ENCODE data around the gene IFITM2.
"Not testable (repeated sequence)": the region's sequence is repeated elsewhere in the genome, so short reads cannot be mapped to it uniquely, and the experiment has no call there.

DNA sequence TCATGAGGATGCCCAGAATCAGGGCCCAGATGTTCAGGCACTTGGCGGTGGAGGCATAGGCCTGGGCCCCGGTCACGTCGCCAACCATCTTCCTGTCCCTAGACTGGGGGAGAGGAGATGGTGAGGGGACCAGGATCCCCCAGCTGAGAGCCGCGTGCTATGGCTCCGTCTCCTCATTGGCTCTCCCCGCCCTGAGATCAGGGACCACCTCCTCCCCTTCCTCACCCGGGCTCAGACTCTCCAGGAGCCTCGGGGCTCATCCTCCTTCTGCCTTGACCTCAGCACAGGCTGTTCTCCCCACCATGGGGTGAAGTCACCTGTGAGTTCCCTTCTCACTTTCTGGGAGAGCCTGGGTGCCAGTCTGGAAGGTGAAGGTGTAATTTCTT lies 12.3 kb downstream of the IFITM2 start:
- TF ChIP-seq CTCF (IDR thresholded peaks at IDR 0.05; ENCODE audit: low read length); EZH2 (optimal IDR thresholded peaks at IDR 0.05; ENCODE audit: low read depth, low read length); EZH2phosphoT487 (IDR thresholded peaks at IDR 0.05; ENCODE audit: low read length): not testable (repeated sequence)

Data from MM.1S (cell line).